ENCODE data around the gene GLRA2. TPM values are rescaled to one million over a fixed set of nuclear protein-coding genes. Genes with fewer than 3 reads are reported as not detected.

Gene GLRA2
- total and polyA plus RNA-seq, 10 of the 15 experiments (the other 5 are each of a cell fraction or from before 2014, with no cell fraction given): 0.01 TPM; not detected in 9

GRCh38 chrX:14694611-14695010 is 165.3 kb downstream of the GLRA2 start:
- Histone ChIP-seq H3K27ac (ENCODE audit: control insufficient read depth, insufficient read depth) (no peak overlapping the region), H3K79me2 (ENCODE audit: control insufficient read depth, insufficient read depth, low read length) (no peaks in the 10 kb centered on the region), H3K36me3 (ENCODE audit: control insufficient read depth in 2 of 2, insufficient read depth in 2 of 2, low read length in 1 of 2) (no peaks in the 10 kb centered on the region), H3K9ac (ENCODE audit: control insufficient read depth, insufficient read depth, low read length) (no peak overlapping the region), H3K27me3 (replicated peaks in 1 of 2; ENCODE audit: control insufficient read depth in 2 of 2, insufficient read depth in 2 of 2, low read length in 1 of 2) (no peaks in the 10 kb centered on the region), H3K4me1 (ENCODE audit: control insufficient read depth, insufficient read depth, low read length) (no peaks in the 10 kb centered on the region), H2AFZ (ENCODE audit: control insufficient read depth, low read depth, low read length) (no peak overlapping the region), H3K4me3 (no peak overlapping the region), H4K20me1 (ENCODE audit: control insufficient read depth, insufficient read depth) (no peaks in the 10 kb centered on the region), H3K9me3 (replicated peaks; ENCODE audit: control insufficient read depth, insufficient read depth, low read length) (no peaks in the 10 kb centered on the region), H3K4me2 (ENCODE audit: control insufficient read depth, insufficient read depth) (no peak overlapping the region)
- ChIA-PET SMC1A (ENCODE audit: uncharacterized antibody, unreplicated experiment) (no interaction called here), CTCF (no interaction called here), RAD21 (ENCODE audit: unreplicated experiment) (no interaction called here), POLR2A (no interaction called here)
- no peak for DNase-seq (ENCODE audit: low read depth, low spot score)
- intact Hi-C loops (cut with micrococcal nuclease; ENCODE audit: unreplicated experiment): loop anchor here (10.0 kb wide), 3 partner anchors 450 to 650 kb away; no protein-coding TSS in a partner anchor
- TF ChIP-seq EZH2 (IDR thresholded peaks at IDR 0.05; ENCODE audit: borderline replicate concordance, control insufficient read depth, low read depth, low read length): no peak
- TF ChIP-seq ZNF592 (IDR thresholded peaks at IDR 0.05): no peak
- TF ChIP-seq E2F4 (IDR thresholded peaks at IDR 0.05; ENCODE audit: low read depth, low read length): no peak
- no peak for TF ChIP-seq SIX5 (IDR thresholded peaks at IDR 0.05; ENCODE audit: low read depth, low read length, severe bottlenecking)
- TF ChIP-seq IRF4 (IDR thresholded peaks at IDR 0.05; ENCODE audit: low read depth, low read length): no peak
- no peak for TF ChIP-seq GABPA (IDR thresholded peaks at IDR 0.05; ENCODE audit: low read depth)
- TF ChIP-seq SMARCA5 (IDR thresholded peaks at IDR 0.05): no peak
- BruUV-seq (replicated peaks): no TSS peak
- 18% methylated on average over 2 of the region's 2 CpGs for WGBS (ENCODE audit: insufficient coverage, insufficient replicate concordance, low lambda C conversion rate, missing lambda C conversion rate)
- no peak for FAIRE-seq
- ATAC-seq: no peak
- in situ Hi-C loops (cut with MboI): no loop called here
